Stimulated activated CD4-positive, alpha-beta T cell treated with anti-CD3 and anti-CD28 coated beads, Interleukin-4, amount 100 ng/mL, for 24 hours (primary cell): ENCODE data around the gene VGLL4.
"Not testable (repeated sequence)": the region's sequence is repeated elsewhere in the genome, so short reads cannot be mapped to it uniquely, and the experiment has no call there.

Experiments
- DNase-seq: peaks from one replicate; pipeline ENCODE4 v3.0.0-alpha.2; 2020

The VGLL4 gene

DNA sequence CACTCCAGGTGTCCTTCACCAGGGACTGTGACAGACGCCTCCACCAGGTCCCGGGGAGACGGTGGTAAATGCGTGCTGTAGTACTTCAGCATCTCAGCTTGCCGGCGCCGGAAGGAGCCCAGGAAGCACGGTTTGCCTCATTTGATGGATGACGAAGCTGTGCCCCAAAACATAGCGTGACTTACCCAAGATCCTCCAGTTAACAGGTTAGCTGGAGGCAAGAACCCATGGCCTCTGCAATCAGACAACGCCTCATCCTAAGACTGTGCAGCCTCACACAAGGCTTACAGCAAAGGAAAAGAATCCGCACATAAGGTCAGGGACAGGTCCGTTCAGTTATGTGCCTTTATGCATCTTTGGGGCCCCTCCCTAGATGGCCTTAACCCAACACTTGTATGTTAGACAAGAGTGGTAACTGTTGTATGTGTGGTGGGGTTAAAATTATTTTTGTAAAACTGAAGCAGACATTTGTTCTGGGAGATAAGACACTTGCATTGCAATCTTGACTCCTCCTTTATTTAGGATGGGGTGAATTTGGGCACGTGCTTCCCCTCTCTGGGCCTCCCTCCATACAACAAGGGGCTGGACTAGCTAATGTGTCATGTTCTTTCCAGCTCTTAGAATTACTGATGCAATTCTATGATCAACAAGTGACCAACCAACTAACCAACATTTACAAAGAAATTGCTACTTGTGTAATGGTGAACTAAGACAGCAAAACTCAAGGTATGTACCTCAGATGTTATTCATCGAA lies 39.4 kb downstream of the VGLL4 start:
- no peak for DNase-seq

DNA sequence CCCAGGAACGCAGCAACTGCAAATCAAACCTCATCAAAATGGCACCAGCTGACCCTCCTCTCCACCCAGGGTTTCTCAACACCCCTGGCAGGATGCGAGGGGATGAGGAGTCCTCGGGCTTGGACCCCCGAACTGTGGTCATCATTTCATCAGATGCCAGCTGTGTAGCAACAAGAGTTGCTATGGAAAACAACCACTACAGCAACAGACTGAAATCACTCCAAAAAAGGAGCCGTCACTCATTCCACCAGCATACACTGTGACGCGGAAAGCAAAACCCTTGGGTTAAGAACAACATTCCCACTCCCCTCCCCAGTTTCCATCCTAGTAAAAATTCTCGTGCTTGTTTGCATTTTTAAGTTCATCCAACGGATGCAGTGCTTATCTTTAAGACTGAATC lies 40.1 kb downstream of the VGLL4 start:
- no peak for DNase-seq

DNA sequence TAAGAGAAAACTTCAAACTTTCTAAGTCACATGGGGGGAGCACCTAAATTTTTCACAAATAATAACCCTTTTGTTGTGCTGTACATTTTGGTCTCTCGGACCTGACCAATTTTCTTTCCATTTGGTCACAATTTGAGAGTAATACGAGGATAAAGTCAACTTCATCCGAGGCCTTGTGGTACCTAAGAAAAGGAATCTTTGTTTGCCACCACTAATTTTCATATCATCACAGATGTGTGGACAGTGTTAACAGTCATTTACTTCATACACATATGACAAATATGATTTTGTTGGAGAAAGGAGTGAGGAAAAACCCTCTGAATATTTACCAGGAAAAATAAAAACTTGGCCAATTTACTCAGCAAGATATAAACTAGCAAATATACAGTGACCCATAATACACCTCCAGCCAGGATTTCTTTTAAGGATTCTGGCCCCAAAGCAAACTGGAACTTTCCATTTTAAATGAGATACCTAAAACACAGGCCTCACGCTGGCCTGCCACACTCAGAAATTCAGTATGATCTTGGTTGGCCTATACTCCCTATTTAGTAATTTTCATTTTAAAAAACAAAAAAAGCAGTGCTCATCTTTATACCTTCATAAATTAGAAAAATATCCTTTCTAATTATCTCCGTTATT lies 40.7 kb downstream of the VGLL4 start:
- no peak for DNase-seq

DNA sequence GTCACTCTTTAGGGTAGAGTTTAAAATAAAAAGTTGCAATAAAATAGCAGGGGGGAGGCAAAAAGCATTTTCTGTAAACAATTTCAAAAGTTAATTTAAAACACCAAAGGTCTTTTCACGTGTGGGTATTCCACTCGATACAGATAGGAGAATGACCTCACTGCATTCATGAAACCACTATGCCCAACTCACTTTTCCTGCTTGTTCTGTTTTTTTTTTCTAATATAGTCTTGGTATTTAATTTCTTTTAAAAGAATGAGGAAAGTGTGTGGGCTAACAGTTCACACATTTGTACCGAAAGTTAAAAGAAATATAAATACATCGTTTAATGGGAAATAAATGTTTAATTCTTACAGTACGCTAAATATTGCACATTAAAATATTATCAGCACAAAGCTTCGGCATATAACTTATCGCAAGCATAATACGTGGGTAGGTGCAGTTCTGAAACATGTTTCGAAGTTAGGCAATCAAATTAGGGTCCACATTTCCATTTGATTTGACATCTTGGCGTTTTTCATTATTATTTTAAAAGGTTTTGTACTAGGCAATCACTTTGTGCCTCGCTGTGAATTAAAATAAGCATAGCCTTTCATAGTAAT lies 41.4 kb downstream of the VGLL4 start:
- DNase-seq, result no peak

DNA sequence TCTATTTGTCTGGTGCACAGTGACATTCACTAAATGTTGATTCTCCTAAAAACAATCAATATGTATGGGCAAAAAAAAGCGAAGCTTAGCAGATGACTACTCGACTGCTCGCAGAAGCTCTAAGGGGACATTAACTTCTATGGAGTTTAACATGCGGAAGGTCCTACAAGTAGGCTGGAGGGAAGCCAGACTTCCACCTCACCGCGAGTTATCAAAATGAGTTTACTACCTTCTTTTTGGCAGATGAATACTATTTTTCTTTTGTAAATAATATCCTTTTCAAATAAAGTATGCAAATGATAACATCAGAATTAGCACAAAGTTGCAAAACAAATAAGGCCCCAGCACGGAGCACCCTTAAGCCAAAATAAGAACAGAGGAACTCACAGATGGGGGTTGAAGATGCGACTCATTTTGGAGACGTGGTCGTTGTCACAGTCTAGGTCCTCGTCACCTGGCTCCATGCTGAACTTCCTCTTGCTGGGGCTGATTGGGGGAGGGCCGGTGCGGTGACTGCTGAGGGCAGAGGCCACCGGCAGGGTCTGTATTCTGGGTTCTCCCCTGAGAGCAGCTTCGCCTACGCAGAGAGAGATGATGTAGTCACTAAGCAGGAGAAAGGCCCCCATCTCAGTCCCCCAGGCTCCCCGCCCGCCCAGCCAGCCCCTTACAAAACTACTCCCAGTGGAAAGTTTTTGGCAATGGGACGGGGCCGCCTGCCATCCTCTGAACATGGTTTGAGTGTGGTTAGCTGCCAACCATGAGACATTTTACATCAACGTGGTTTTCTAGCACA lies 42.1 kb downstream of the VGLL4 start:
- DNase-seq, result no peak

DNA sequence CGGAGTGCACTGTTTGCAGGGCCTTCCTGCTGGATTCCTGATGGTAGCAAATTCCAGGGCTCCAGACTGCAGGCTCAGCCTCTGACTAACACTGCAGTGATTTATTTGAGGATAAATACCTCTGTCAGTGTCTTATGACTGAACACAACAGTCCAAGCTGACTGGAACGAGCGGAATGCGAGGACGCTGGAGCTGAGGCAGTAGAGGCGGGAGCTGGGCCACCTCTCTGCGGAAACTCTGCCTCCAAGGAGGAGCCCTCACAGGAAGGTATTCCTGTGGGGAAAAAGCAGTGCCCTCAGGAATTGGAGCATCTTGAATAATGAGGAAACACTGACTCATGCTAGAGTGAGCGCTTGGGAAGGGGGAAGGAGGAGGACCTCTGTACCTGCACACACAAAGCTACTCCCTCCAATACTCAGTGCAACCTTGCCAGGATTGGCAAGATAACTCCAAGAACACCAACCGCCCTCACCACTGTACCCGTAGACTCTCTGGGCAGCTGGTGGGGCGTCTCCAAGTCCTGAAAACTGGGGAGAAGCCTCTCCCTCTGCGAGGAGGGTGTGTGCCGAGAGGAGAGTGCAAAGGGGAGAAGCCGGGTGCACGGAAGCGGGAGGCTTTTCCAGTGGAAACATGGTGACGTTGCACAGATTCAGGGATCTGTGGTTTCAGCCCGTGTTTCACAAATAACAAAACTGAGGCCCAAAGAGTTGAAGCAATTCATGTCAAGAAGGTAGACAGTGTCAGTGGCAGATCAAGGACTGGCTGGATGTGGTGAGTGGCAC lies 43.0 kb downstream of the VGLL4 start:
- DNase-seq, result no peak

DNA sequence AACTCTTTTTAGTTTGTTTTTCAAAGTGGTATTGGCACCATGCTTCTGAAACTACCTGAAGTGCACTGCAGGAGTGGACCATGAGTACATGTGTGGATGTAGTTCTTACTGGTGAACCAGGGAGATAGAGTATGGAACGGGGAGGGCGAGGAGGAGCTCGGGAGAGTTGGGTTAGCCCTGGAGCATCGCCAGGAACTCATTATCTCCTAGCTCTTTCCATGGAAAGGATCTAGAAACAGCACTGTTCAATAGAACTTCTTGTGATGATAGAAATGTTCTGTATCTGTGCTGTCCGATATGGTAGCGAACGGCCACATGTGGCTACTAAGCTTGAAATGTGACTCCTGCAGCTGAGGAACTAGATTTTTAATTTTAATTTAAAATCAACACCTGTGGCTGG lies 47.3 kb downstream of the VGLL4 start:
- DNase-seq, result no peak

DNA sequence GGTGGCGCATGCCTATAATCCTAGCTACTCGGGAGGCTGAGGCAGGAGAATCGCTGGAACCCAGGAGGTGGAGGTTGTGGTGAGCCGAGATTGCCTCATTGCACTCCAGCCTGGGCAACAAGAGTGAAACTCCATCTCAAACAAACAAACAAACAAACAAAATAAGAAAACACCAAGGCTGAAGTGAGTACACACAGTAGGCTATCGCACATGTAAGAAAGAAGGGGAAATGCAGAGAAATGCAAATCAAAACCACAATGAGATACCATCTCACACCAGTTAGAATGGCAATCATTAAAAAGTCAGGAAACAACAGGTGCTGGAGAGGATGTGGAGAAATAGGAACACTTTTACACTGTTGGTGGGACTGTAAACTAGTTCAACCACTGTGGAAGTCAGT lies 48.7 kb downstream of the VGLL4 start:
- not testable (repeated sequence) for DNase-seq

DNA sequence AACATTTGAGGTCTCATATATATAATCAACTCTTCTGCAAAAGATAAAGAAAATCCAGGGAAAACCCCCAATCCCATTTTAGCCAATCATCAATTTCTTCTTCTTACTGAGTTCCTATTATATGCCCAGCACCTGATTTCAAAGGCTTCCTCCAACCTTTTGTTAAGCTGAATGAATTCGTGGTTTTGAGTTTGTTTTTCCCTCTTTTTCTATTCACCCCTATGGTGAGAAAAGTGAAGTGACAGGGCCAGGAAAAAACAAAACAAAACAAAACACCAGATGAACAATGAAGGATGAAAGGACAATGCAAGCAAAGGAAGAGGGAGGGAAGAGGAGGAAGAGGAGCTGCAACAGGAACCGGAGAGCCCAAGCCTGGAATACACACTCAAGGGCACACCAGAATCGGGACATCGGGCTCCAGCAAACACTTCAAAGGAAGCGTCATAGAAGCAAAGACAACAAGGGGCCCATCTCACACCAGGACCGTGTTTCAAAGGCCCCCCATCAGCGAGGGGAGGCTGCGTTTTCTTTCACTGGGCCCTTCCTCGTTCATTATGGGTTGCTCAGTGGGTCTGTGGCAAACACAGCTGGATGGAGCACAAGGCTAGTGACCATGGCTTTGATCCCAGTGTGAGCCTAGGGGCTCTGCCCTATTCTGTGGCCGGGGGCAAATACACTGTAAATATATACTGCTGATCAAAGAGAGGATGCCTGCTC lies 50.2 kb downstream of the VGLL4 start:
- no peak for DNase-seq

DNA sequence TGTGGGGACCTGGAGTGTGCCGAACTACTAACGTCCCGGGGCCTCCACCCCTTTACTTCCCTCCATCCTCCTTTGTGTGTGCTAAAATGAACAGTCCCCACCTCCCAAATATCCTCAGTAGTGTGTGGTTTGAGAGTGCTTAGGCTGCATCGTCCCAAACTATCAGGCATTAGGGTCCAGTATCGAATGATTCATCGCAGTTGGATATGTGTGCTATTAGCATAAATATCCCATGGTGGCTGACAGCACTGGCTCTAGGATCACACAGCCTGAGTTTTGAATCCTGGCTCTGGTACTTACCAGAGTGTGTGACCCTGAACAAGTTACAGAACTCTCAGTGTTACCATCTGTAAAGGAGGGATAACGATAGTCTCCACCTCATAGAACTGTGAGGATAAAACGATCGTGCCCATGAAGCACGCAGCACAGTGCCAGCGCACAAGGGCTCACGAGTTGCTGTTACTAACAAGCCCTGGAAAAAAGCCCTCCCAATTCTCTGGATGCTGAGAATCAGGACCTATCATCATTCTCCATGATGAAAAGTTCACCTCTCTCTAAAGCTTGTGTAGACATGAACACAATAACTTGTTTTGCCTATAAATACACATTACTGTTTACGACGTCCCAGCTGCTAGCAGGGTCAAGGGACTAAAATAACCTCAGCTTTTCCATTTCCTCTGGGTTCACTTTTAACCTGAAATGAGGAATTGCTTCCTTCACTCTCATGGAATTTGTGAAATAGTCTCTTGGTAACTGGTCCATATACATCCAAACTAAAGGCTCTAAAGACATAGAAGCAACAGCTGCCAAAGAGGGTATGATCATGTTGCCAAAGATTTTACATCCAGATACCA lies 51.0 kb downstream of the VGLL4 start:
- no peak for DNase-seq

DNA sequence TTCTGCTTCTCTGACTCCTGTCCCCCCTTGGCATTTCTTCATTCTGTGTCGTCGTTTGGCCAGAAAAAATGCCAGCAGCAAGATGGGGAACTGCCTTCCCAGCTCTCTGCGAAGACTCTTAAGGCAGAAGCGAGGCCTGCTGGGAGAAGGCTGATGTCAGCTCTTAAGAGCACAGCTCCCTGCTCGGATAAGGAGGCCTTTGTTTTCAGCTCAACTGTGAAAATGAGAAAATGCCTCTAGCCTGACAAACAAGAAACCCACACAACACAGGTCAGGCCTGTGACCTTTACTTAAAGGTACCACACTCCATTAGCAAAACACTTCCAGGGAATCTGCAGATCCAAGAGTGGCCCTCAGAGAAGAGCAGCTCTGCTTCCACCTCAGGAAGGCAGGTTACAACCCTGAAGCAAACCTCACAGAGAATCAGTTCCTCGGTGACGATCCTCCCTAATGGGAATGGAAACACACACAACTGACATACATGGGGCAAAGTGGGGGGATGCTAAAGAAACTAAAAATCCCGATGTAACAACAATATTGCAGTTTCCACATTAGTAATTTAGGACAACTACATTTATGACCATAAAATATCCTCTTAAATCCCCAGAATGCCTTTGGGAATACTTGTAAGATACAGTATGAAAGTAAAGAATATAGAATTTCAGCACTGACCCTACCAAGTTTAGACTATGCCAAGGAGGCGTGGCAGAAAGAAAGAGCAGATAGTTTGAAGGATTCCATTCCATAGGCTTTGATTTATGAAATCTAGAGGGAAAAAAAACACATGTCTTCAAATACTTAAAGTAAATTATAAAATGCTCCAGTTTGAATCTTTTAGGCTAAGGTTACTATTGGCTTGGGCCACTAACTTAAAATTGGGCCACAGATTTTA lies 52.1 kb downstream of the VGLL4 start:
- DNase-seq, result no peak

DNA sequence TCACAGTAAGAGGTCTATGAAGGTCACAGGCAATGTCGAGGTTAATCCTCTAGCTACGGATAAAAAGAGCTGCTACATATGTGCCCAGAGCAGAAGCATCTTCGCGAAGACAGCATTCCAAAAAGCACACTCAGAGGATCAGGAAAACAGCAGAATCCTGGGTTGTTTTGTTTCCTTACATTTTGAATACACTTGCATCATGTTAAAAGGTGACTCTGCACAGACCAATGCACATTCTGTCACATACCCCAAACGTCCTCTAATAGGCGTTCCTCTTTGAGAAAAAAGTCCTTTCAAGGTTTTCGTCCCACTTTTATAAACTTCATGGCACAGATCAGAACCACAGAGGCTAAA lies 52.7 kb downstream of the VGLL4 start:
- DNase-seq, result no peak

DNA sequence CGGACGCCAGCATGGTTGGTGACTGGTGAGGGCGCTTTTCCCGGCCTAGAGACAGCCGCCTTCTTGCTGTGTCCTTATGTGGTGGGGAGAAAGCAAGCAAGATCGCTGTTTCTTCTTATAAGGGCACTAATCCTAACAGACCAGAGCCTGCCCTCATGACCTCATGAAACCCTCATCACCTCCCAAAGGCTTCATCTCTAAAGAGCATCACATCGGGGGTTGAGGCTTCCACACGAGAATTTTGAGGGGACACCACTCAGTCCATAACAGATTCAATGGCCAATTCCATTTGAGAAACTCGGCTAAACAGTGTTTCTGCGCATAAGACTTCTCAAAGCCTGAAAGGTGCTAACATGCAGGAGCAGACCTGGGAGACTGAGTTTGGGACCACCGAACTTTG lies 54.0 kb downstream of the VGLL4 start:
- no peak for DNase-seq

DNA sequence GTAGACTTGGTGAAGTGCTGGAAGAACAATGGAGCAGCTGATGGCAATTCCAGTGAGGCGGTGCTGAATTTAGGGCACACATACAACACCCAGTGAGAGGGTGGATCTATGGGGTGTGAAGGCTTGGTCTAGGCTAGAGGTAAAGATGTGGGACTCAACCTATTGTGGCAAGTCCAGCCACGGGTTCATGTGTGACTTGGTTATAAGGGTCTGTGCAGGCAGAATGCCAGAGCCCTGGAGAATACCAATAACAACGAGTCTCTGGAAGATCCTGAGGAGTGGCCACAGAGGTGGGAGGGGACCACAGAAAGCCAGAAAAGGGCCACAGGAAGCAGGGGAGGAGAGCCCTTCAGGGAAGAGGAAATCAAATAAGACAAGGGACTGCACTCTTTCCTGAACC lies 55.0 kb downstream of the VGLL4 start:
- no peak for DNase-seq

DNA sequence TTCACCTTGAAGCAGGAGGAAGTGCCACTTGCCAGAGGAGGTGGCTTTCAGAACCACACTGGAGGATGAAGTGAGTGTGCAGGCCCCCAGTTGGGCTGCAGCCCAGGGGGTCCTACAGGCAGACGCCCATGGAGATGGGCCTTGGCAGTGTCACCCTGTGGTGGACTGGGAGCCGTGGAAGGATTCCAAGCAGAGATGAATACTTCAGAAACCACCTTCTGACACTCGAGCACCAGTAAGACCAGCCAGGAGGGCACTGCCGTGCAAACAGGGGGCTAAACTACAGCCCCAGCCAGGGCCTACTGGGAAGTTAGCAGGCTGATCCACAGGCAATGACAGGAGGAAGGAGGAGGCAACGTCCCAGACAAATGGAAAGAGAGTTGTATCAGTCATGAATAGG lies 55.4 kb downstream of the VGLL4 start:
- DNase-seq, result no peak

DNA sequence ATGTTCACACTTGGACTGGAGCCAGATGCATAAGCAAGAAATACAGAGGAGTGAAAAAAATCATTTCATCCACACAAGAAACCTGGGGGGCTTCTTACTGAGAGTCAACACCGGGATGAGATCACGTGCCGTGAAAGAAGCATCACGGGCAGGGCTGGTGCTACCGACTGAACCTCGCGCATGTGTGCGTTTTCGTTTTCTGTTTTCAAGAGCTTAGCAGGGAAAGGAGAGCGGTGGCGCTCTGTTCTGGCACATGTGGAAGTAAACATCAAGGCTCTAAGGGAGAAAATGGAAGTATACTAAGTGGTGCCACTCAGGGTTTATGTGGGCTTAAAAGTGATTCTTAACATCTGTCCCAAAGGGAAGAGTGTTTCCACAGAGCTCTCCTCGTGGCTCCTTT lies 55.9 kb downstream of the VGLL4 start:
- DNase-seq, result no peak

DNA sequence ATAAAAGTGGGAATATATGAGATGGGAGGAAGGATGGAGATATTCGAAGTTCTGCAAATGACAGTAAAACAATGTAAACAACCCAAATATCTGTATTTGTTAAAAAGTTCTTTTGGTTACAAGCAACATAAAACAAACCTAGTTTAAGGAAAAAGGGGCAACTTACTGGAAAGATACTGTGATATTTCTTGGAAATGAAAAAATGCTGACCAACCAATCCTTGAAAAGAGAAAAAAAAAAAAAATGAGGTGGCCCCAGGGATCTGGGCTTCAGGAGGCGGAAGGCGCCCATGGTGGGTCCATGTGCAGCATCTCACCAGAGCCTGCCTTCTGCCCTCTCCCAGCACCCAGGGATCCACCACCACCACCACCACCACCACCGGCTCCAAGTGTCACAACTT lies 59.1 kb downstream of the VGLL4 start:
- DNase-seq, result no peak

DNA sequence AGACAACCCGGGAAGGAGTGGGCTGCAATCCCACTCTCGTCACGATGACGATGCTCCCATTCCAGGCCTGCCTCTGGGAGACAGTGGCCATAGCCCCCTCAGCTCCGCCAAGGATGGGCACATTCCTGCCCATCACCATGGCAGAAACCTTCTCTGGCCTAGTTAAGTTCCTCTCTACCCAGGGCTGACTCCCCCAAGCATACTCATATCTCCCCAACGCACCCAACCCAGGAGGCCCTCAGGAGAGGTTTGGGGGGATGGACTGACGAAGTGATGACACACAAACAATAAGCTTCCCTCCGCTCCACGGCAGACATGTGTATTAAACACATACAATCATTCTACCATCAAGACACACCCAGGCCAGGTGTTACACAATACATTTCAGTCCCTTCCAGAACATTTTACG lies 60.1 kb downstream of the VGLL4 start:
- DNase-seq, result no peak

DNA sequence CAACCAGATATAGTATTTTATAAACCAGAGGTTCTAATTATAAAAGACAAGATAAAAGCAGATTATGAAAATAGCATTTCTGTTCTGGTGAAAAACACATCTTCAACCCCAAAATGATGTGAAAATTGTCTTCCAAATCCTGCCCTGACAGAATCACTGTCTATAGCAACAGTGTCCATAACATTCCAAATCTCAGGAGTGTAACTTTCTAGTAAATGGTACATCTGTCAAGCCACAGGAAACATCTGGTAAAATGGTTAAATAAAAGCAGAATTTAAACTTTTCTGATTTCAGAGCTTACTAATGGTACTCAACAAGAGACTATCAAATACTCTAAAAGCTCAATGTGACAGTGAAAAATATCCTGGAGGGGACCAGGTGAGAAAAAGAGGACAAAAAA lies 60.5 kb downstream of the VGLL4 start:
- DNase-seq, result no peak
